GM21381 (cell line): ENCODE results near the gene MAN2B2.
"Not testable (repeated sequence)": the region's sequence is repeated elsewhere in the genome, so short reads cannot be mapped to it uniquely, and the experiment has no call there.

Experiments
- ATAC-seq: cut with Tn5 transposase; IDR thresholded peaks from one replicate; pipeline ENCODE4 v1.9.1; 2021; ENCODE audit warnings: mild to moderate bottlenecking, moderate library complexity; ENCODE audit not compliant: unreplicated experiment

The MAN2B2 gene

DNA sequence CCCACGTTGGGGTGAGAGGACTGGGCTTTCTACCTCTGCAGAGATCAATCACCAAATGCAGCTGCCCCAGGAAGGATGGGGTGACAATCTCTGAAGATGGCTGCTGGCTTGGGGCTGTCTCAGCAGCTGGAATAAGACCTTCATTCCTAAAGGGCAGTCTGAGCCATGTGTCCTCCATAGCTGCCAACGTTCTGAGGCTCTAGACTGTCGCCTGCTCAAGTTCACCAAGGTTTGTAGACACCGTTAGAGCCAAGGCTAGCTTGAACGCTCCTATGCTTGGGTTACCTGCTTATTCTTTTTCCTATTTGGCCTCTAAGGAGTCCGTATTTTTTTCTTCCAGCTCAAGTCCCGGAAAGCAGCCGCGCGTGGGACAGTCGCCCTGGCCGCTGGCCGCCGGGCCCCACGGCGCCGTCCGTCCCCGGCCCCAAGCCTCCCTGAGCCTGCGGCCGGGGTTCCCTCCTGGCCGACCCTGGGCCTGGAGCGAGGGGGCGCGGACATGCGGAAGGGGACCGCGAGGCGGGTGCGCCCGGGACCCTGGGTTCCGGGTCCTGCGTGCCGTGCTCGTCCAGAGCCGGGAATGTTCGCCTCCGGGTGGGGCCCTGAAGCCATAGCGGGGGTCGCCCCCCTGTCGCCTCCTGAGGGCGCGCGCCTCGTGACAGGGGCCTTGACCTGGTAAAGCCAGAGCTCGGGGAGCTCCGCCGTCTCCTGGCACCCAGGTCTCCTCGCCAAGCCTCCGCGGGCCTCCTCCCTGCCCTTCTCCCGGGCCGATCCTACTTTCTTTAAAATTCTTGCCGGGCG lies 88.8 kb downstream of the MAN2B2 start:
- no peak for ATAC-seq

DNA sequence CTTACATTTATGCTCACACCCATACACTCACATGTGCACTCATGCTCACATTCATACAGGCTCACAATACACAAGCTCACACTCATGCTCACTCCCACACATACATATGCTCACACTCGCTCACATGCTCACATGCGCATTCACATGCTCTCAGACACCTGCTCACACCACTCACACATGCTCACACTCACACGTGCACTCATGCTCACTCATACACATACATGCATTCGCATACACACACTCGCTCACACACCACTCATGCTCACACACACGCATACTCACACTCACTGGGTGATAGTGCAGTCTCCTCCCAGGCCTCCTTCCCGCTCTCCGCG lies 90.3 kb downstream of the MAN2B2 start:
- no peak for ATAC-seq

DNA sequence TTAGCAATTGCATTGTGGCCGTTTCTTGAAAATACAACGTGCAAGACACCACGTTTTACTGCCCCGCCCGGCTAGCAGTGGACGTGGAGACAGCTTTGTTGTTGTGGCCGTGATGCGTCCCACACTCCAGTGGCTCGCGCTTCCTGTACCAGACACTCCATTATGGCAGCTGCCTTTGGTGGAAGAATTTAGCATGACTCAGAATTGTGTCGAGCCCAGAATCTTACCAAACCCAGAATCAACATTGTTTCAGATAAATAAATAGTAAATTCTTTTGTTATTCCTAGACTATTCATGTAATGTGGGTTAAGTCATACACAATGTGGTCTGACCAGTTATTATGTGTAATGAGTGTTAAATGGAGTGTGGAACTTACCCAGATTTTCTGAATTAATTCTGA lies 93.4 kb downstream of the MAN2B2 start:
- no peak for ATAC-seq

DNA sequence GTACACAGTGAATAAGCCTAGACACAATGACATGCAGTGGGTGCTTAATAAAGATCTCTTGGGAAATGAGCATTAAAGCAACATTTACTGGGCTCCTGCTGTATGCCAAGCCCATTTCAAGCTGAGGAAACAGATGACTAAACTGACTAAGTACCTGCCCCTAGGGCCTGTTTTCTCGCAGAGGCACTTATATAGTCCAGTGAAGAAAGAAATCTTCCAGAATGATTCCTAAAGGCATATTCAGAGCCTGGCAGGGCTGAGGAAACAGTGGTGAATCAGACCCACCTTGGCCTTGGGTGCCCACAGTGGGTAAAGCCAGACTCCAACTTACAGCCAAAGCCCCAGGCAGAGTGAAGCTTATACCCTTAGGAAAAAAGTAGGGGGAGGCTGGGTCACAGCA lies 96.7 kb downstream of the MAN2B2 start:
- ATAC-seq = no peak

DNA sequence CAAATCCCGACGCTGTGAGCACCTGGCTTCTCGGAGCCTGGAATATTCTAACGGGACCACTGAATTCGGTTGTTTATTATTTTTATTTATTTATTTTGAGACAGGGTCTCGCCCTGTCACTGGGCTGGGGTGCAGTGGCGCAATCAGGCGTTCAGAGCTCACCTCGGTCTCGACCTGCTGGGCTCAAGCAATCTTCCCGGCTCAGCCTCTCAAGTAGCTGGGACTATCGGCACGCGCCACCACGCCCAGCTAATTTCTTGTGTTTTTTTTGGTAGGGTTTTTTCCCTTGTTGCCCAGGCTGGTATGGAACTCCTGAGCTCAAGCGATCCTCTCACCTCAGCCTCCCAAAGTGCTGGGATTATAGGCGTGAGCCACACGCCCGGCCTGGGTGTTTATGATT lies 97.1 kb downstream of the MAN2B2 start:
- ATAC-seq = no peak

DNA sequence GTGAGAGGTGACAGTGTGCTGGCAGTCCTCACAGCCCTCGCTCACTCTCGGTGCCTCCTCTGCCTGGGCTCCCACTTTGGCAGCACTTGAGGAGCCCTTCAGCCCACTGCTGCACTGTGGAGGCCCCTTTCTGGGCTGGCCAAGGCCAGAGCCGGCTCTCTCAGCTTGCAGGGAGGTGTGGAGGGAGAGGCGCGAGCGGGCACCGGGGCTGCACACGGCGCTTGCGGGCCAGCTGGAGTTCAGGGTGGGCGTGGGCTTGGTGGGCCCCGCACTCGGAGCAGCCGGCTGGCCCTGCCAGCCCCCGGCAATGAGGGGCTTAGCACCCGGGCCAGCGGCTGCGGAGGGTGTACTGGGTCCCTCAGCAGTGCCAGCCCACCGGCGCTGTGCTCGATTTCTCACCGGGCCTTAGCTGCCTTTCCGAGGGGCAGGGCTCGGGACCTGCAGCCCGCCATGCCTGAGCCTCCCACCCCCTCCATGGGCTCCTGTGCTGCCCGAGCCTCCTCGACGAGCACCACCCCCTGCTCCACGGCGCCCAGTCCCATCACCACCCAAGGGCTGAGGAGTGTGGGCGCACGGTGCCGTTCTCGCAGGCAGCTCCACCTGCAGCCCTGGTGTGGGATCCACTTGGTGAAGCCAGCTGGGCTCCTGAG lies 97.7 kb downstream of the MAN2B2 start:
- not testable (repeated sequence) for ATAC-seq
